ENCODE data around the gene ENOX1. TPM values are rescaled to one million over a fixed set of nuclear protein-coding genes. Genes with fewer than 3 reads are reported as not detected.

The ENOX1 gene
- total RNA-seq, 1 experiment from 2014 or later, result 0.26 TPM

DNA sequence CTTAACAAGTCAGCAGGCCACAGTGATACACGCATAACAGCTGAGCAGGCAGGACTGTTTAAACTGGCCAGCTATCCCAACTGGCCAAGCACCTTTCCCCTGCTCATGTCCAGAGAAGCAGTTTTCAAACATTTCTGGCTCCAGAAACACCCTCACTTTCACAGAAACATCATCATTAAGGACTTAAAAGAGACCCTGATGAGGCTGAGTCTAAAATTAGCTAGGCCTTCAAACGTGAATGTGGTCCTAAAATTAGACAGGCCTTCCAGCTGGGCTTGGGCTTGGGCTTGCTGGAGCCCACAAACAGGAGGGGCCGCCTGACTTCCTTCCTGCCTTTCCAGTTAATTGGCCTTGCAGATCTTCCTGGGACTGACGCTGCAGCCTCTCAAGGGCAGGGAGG, 429.2 kb downstream of the ENOX1 start:
- Mint-ChIP-seq H3K27ac (no peak overlapping the region), H3K36me3 (no peaks in the 10 kb centered on the region), H3K9me3 (no peaks in the 10 kb centered on the region), H3K27me3 (ENCODE audit: low read depth) (no peaks in the 10 kb centered on the region), H3K4me1 (peaks cover 55% of the 10 kb centered on the region), H3K4me3 (no peak overlapping the region; the same call in 1 of the 2 replicates)
- no peak for TF ChIP-seq KAT7 (CRISPR knock-in tag; IDR thresholded peaks at IDR 0.05; ENCODE audit: borderline replicate concordance)
- TF ChIP-seq, protein P1, sequence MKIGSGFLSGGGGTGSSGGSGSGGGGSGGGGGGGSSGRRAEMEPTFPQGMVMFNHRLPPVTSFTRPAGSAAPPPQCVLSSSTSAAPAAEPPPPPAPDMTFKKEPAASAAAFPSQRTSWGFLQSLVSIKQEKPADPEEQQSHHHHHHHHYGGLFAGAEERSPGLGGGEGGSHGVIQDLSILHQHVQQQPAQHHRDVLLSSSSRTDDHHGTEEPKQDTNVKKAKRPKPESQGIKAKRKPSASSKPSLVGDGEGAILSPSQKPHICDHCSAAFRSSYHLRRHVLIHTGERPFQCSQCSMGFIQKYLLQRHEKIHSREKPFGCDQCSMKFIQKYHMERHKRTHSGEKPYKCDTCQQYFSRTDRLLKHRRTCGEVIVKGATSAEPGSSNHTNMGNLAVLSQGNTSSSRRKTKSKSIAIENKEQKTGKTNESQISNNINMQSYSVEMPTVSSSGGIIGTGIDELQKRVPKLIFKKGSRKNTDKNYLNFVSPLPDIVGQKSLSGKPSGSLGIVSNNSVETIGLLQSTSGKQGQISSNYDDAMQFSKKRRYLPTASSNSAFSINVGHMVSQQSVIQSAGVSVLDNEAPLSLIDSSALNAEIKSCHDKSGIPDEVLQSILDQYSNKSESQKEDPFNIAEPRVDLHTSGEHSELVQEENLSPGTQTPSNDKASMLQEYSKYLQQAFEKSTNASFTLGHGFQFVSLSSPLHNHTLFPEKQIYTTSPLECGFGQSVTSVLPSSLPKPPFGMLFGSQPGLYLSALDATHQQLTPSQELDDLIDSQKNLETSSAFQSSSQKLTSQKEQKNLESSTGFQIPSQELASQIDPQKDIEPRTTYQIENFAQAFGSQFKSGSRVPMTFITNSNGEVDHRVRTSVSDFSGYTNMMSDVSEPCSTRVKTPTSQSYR (CRISPR knock-in tag; IDR thresholded peaks at IDR 0.05), result no peak
- TF ChIP-seq, protein P2, sequence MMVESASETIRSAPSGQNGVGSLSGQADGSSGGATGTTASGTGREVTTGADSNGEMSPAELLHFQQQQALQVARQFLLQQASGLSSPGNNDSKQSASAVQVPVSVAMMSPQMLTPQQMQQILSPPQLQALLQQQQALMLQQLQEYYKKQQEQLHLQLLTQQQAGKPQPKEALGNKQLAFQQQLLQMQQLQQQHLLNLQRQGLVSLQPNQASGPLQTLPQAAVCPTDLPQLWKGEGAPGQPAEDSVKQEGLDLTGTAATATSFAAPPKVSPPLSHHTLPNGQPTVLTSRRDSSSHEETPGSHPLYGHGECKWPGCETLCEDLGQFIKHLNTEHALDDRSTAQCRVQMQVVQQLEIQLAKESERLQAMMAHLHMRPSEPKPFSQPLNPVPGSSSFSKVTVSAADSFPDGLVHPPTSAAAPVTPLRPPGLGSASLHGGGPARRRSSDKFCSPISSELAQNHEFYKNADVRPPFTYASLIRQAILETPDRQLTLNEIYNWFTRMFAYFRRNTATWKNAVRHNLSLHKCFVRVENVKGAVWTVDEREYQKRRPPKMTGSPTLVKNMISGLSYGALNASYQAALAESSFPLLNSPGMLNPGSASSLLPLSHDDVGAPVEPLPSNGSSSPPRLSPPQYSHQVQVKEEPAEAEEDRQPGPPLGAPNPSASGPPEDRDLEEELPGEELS (CRISPR knock-in tag; IDR thresholded peaks at IDR 0.05), result no peak
- no peak for TF ChIP-seq FOXJ3 (CRISPR knock-in tag; IDR thresholded peaks at IDR 0.05; ENCODE audit: borderline replicate concordance)
- TF ChIP-seq, protein P3, sequence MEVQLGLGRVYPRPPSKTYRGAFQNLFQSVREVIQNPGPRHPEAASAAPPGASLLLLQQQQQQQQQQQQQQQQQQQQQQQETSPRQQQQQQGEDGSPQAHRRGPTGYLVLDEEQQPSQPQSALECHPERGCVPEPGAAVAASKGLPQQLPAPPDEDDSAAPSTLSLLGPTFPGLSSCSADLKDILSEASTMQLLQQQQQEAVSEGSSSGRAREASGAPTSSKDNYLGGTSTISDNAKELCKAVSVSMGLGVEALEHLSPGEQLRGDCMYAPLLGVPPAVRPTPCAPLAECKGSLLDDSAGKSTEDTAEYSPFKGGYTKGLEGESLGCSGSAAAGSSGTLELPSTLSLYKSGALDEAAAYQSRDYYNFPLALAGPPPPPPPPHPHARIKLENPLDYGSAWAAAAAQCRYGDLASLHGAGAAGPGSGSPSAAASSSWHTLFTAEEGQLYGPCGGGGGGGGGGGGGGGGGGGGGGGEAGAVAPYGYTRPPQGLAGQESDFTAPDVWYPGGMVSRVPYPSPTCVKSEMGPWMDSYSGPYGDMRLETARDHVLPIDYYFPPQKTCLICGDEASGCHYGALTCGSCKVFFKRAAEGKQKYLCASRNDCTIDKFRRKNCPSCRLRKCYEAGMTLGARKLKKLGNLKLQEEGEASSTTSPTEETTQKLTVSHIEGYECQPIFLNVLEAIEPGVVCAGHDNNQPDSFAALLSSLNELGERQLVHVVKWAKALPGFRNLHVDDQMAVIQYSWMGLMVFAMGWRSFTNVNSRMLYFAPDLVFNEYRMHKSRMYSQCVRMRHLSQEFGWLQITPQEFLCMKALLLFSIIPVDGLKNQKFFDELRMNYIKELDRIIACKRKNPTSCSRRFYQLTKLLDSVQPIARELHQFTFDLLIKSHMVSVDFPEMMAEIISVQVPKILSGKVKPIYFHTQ (CRISPR knock-in tag; IDR thresholded peaks at IDR 0.05), result no peak
- TF ChIP-seq TP53 (CRISPR knock-in tag; IDR thresholded peaks at IDR 0.05), result no peak
- no peak for TF ChIP-seq ZNF219 (CRISPR knock-in tag; IDR thresholded peaks at IDR 0.05; ENCODE audit: borderline replicate concordance)
- ChIA-PET CTCF (no interaction called here), POLR2A (no interaction called here)
- ATAC-seq (no peak), DNase-seq (ENCODE audit: low spot score) (no peak)

DNA sequence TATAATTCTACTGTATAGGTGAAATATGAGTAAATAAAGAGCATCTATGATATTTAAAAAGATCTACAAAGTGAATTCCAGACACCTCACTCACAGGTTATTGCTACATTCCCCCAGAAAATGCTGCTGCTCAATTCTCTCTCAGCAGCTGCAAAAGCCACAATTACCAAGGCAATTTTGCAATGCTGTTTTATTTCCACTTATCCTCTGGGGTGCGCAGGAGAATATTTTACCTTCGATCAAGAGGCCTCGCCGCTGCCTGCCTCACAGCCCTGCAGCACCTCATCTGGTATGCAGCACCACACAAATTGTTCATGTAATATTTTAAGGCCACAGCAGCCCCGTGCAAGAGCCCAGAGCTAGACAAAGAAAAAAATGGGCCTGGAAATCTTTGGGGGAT, 430.2 kb downstream of the ENOX1 start:
- Mint-ChIP-seq H3K4me3 (no peak overlapping the region), H3K27ac (no peak overlapping the region), H3K27me3 (ENCODE audit: low read depth) (no peaks in the 10 kb centered on the region), H3K36me3 (no peaks in the 10 kb centered on the region), H3K9me3 (no peaks in the 10 kb centered on the region), H3K4me1 (peaks cover 52% of the 10 kb centered on the region)
- ChIA-PET CTCF (no interaction called here), POLR2A (no interaction called here)
- no peak for DNase-seq (ENCODE audit: low spot score)
- no peak for ATAC-seq
- TF ChIP-seq, protein P4, sequence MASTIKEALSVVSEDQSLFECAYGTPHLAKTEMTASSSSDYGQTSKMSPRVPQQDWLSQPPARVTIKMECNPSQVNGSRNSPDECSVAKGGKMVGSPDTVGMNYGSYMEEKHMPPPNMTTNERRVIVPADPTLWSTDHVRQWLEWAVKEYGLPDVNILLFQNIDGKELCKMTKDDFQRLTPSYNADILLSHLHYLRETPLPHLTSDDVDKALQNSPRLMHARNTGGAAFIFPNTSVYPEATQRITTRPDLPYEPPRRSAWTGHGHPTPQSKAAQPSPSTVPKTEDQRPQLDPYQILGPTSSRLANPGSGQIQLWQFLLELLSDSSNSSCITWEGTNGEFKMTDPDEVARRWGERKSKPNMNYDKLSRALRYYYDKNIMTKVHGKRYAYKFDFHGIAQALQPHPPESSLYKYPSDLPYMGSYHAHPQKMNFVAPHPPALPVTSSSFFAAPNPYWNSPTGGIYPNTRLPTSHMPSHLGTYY (CRISPR knock-in tag; IDR thresholded peaks at IDR 0.05), result no peak
- TF ChIP-seq, protein P5, sequence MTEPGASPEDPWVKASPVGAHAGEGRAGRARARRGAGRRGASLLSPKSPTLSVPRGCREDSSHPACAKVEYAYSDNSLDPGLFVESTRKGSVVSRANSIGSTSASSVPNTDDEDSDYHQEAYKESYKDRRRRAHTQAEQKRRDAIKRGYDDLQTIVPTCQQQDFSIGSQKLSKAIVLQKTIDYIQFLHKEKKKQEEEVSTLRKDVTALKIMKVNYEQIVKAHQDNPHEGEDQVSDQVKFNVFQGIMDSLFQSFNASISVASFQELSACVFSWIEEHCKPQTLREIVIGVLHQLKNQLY (CRISPR knock-in tag; IDR thresholded peaks at IDR 0.05), result no peak
- no peak for TF ChIP-seq SOX15 (CRISPR knock-in tag; IDR thresholded peaks at IDR 0.05)
- TF ChIP-seq HMGA2 (CRISPR knock-in tag; IDR thresholded peaks at IDR 0.05), result no peak
- TF ChIP-seq, protein P6, sequence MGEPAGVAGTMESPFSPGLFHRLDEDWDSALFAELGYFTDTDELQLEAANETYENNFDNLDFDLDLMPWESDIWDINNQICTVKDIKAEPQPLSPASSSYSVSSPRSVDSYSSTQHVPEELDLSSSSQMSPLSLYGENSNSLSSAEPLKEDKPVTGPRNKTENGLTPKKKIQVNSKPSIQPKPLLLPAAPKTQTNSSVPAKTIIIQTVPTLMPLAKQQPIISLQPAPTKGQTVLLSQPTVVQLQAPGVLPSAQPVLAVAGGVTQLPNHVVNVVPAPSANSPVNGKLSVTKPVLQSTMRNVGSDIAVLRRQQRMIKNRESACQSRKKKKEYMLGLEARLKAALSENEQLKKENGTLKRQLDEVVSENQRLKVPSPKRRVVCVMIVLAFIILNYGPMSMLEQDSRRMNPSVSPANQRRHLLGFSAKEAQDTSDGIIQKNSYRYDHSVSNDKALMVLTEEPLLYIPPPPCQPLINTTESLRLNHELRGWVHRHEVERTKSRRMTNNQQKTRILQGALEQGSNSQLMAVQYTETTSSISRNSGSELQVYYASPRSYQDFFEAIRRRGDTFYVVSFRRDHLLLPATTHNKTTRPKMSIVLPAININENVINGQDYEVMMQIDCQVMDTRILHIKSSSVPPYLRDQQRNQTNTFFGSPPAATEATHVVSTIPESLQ (CRISPR knock-in tag; IDR thresholded peaks at IDR 0.05), result no peak
- TF ChIP-seq TCF7 (CRISPR knock-in tag; IDR thresholded peaks at IDR 0.05; ENCODE audit: low read depth), result no peak
- TF ChIP-seq, protein P7, sequence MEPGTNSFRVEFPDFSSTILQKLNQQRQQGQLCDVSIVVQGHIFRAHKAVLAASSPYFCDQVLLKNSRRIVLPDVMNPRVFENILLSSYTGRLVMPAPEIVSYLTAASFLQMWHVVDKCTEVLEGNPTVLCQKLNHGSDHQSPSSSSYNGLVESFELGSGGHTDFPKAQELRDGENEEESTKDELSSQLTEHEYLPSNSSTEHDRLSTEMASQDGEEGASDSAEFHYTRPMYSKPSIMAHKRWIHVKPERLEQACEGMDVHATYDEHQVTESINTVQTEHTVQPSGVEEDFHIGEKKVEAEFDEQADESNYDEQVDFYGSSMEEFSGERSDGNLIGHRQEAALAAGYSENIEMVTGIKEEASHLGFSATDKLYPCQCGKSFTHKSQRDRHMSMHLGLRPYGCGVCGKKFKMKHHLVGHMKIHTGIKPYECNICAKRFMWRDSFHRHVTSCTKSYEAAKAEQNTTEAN (CRISPR knock-in tag; IDR thresholded peaks at IDR 0.05), result no peak
- TF ChIP-seq SMAD4 (CRISPR knock-in tag; IDR thresholded peaks at IDR 0.05), result no peak
- TF ChIP-seq, protein P8, sequence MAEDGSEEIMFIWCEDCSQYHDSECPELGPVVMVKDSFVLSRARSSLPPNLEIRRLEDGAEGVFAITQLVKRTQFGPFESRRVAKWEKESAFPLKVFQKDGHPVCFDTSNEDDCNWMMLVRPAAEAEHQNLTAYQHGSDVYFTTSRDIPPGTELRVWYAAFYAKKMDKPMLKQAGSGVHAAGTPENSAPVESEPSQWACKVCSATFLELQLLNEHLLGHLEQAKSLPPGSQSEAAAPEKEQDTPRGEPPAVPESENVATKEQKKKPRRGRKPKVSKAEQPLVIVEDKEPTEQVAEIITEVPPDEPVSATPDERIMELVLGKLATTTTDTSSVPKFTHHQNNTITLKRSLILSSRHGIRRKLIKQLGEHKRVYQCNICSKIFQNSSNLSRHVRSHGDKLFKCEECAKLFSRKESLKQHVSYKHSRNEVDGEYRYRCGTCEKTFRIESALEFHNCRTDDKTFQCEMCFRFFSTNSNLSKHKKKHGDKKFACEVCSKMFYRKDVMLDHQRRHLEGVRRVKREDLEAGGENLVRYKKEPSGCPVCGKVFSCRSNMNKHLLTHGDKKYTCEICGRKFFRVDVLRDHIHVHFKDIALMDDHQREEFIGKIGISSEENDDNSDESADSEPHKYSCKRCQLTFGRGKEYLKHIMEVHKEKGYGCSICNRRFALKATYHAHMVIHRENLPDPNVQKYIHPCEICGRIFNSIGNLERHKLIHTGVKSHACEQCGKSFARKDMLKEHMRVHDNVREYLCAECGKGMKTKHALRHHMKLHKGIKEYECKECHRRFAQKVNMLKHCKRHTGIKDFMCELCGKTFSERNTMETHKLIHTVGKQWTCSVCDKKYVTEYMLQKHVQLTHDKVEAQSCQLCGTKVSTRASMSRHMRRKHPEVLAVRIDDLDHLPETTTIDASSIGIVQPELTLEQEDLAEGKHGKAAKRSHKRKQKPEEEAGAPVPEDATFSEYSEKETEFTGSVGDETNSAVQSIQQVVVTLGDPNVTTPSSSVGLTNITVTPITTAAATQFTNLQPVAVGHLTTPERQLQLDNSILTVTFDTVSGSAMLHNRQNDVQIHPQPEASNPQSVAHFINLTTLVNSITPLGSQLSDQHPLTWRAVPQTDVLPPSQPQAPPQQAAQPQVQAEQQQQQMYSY (CRISPR knock-in tag; IDR thresholded peaks at IDR 0.05), result no peak
- TF ChIP-seq, protein P9, sequence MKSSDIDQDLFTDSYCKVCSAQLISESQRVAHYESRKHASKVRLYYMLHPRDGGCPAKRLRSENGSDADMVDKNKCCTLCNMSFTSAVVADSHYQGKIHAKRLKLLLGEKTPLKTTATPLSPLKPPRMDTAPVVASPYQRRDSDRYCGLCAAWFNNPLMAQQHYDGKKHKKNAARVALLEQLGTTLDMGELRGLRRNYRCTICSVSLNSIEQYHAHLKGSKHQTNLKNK (CRISPR knock-in tag; IDR thresholded peaks at IDR 0.05), result no peak
